HEK293 (cell line): Measurements from ENCODE around the gene CEMIP2.

Experiments
- CTCF ChIA-PET: fragments of 350-600 bp; formaldehyde crosslinking; extraction: SDS; loops from one replicate; lab custom pipeline; 2021; ENCODE audit warnings: antibody characterized with exemption; lab: Yijun Ruan, JAX
- POLR2A ChIA-PET: fragments of 300-600 bp; formaldehyde crosslinking; extraction: SDS; loops from one replicate; lab custom pipeline; 2020; ENCODE audit warnings: antibody characterized with exemption, inconsistent platforms; lab: Yijun Ruan, JAX
- H3K27ac ChIP-seq: fragments of 200-500 bp; sonication (Bioruptor generic); 2 replicates; pipeline ENCODE4 v1.5.1; 2014; ENCODE audit warnings: low read depth, low read length, control low read depth, inconsistent platforms; ENCODE audit errors: extremely low read depth
- H3K36me3 ChIP-seq, 2 experiments: fragments of 200-500 bp in 1 of 2; sonication (Bioruptor generic) in 1 of 2; 1 replicate in 1 of 2; 2 replicates in 1 of 2; pipeline ENCODE4 v1.5.1; 2014 to 2017; ENCODE audit warnings: inconsistent platforms in 2 of 2, low read length in 2 of 2; ENCODE audit not compliant: control insufficient read depth in 2 of 2, insufficient read depth in 1 of 2
- H3K4me1 ChIP-seq: fragments of 200-500 bp; sonication (Bioruptor generic); 2 replicates; pipeline ENCODE4 v1.5.1; 2014; ENCODE audit warnings: mild to moderate bottlenecking, low read length, inconsistent platforms; ENCODE audit not compliant: control insufficient read depth, insufficient read depth
- H3K4me3 ChIP-seq: 2 replicates; pipeline ENCODE4 v1.5.1; 2011; ENCODE audit warnings: low read depth, mild to moderate bottlenecking, control low read depth, low read length, moderate library complexity
- H3K9me3 ChIP-seq: fragments of 200-500 bp; sonication (Bioruptor generic); 2 replicates; pipeline ENCODE4 v1.5.1; 2014; ENCODE audit warnings: low read depth, low read length, inconsistent platforms; ENCODE audit not compliant: control insufficient read depth, insufficient read depth
- KLF10 ChIP-seq: fragments of 450-650 bp; IDR thresholded peaks from 2 replicates; pipeline ENCODE4 v1.5.1; 2018; ENCODE audit warnings: missing biosample characterization, mild to moderate bottlenecking, missing genetic modification characterization
- KLF7 ChIP-seq: fragments of 450-650 bp; formaldehyde crosslinking; IDR thresholded peaks from 2 replicates; pipeline ENCODE4 v1.5.1; 2016; ENCODE audit warnings: missing biosample characterization, missing genetic modification characterization, borderline replicate concordance
- RBAK ChIP-seq: fragments of 450-650 bp; formaldehyde crosslinking; IDR thresholded peaks from 2 replicates; pipeline ENCODE4 v1.5.1; 2016; ENCODE audit warnings: missing biosample characterization, missing genetic modification characterization
- SP2 ChIP-seq: fragments of 450-650 bp; formaldehyde crosslinking; IDR thresholded peaks from 2 replicates; pipeline ENCODE4 v1.5.1; 2016; ENCODE audit warnings: missing biosample characterization, missing genetic modification characterization
- SP3 ChIP-seq: fragments of 450-650 bp; formaldehyde crosslinking; IDR thresholded peaks from 2 replicates; pipeline ENCODE4 v1.5.1; 2016; ENCODE audit warnings: missing biosample characterization, missing genetic modification characterization
- ZBTB8A ChIP-seq: fragments of 450-650 bp; formaldehyde crosslinking; IDR thresholded peaks from 2 replicates; pipeline ENCODE4 v1.5.1; 2016; ENCODE audit warnings: missing biosample characterization, missing genetic modification characterization
- ZNF10 ChIP-seq: fragments of 450-650 bp; formaldehyde crosslinking; IDR thresholded peaks from 2 replicates; pipeline ENCODE4 v1.5.1; 2017; ENCODE audit warnings: missing biosample characterization, missing genetic modification characterization
- ZNF184 ChIP-seq: fragments of 450-650 bp; IDR thresholded peaks from 2 replicates; pipeline ENCODE4 v1.5.1; 2018; ENCODE audit warnings: missing biosample characterization, mild to moderate bottlenecking, missing genetic modification characterization
- ZNF223 ChIP-seq: fragments of 450-650 bp; formaldehyde crosslinking; IDR thresholded peaks from 2 replicates; pipeline ENCODE4 v1.5.1; 2016; ENCODE audit warnings: missing biosample characterization, missing genetic modification characterization
- ZNF335 ChIP-seq: fragments of 450-650 bp; formaldehyde crosslinking; conservative IDR thresholded peaks from 2 replicates; pipeline ENCODE4 v1.5.1; 2016; ENCODE audit warnings: missing biosample characterization, missing genetic modification characterization
- ZNF391 ChIP-seq: fragments of 450-650 bp; formaldehyde crosslinking; IDR thresholded peaks from 2 replicates; pipeline ENCODE4 v1.5.1; 2016; ENCODE audit warnings: low read depth, missing biosample characterization, missing genetic modification characterization, borderline replicate concordance
- ZNF48 ChIP-seq: fragments of 450-650 bp; formaldehyde crosslinking; IDR thresholded peaks from 2 replicates; pipeline ENCODE4 v1.5.1; 2016; ENCODE audit warnings: missing biosample characterization, missing genetic modification characterization
- ZNF530 ChIP-seq: fragments of 450-650 bp; formaldehyde crosslinking; IDR thresholded peaks from 2 replicates; pipeline ENCODE4 v1.5.1; 2016; ENCODE audit warnings: low read depth, missing biosample characterization, missing genetic modification characterization
- ZNF629 ChIP-seq: fragments of 450-650 bp; formaldehyde crosslinking; IDR thresholded peaks from 2 replicates; pipeline ENCODE4 v1.5.1; 2017; ENCODE audit warnings: missing biosample characterization, missing genetic modification characterization
- ZNF830 ChIP-seq: fragments of 450-650 bp; IDR thresholded peaks from 2 replicates; pipeline ENCODE4 v1.5.0; 2018; ENCODE audit warnings: missing biosample characterization, missing genetic modification characterization, low read depth, mild to moderate bottlenecking, moderate library complexity
- ZSCAN16 ChIP-seq: fragments of 450-650 bp; formaldehyde crosslinking; IDR thresholded peaks from 2 replicates; pipeline ENCODE4 v1.5.1; 2016; ENCODE audit warnings: missing biosample characterization, missing genetic modification characterization
- ZSCAN23 ChIP-seq: fragments of 450-650 bp; formaldehyde crosslinking; IDR thresholded peaks from 2 replicates; pipeline ENCODE4 v1.5.1; 2016; ENCODE audit warnings: missing biosample characterization, missing genetic modification characterization
- ZSCAN30 ChIP-seq: fragments of 450-650 bp; IDR thresholded peaks from 2 replicates; pipeline ENCODE4 v1.5.1; 2018; ENCODE audit warnings: missing biosample characterization, mild to moderate bottlenecking, missing genetic modification characterization, moderate library complexity
- ZXDB ChIP-seq: fragments of 450-650 bp; formaldehyde crosslinking; IDR thresholded peaks from 2 replicates; pipeline ENCODE4 v1.5.1; 2016; ENCODE audit warnings: missing biosample characterization, missing genetic modification characterization
- TF ChIP-seq, protein P1 (sequence below): fragments of 450-650 bp; formaldehyde crosslinking; IDR thresholded peaks from 2 replicates; pipeline ENCODE4 v1.5.1; 2017; ENCODE audit warnings: missing biosample characterization, missing genetic modification characterization
- TF ChIP-seq, protein P2 (sequence below): fragments of 450-650 bp; formaldehyde crosslinking; IDR thresholded peaks from 2 replicates; pipeline ENCODE4 v1.5.1; 2016; ENCODE audit warnings: missing biosample characterization, missing genetic modification characterization
- TF ChIP-seq, protein P3 (sequence below): fragments of 450-650 bp; formaldehyde crosslinking; IDR thresholded peaks from 2 replicates; pipeline ENCODE4 v1.5.1; 2017; ENCODE audit warnings: missing biosample characterization, missing genetic modification characterization
- TF ChIP-seq, protein P4 (sequence below): fragments of 450-650 bp; formaldehyde crosslinking; IDR thresholded peaks from 2 replicates; pipeline ENCODE4 v1.5.1; 2016; ENCODE audit warnings: missing biosample characterization, missing genetic modification characterization

Gene CEMIP2, protein sequence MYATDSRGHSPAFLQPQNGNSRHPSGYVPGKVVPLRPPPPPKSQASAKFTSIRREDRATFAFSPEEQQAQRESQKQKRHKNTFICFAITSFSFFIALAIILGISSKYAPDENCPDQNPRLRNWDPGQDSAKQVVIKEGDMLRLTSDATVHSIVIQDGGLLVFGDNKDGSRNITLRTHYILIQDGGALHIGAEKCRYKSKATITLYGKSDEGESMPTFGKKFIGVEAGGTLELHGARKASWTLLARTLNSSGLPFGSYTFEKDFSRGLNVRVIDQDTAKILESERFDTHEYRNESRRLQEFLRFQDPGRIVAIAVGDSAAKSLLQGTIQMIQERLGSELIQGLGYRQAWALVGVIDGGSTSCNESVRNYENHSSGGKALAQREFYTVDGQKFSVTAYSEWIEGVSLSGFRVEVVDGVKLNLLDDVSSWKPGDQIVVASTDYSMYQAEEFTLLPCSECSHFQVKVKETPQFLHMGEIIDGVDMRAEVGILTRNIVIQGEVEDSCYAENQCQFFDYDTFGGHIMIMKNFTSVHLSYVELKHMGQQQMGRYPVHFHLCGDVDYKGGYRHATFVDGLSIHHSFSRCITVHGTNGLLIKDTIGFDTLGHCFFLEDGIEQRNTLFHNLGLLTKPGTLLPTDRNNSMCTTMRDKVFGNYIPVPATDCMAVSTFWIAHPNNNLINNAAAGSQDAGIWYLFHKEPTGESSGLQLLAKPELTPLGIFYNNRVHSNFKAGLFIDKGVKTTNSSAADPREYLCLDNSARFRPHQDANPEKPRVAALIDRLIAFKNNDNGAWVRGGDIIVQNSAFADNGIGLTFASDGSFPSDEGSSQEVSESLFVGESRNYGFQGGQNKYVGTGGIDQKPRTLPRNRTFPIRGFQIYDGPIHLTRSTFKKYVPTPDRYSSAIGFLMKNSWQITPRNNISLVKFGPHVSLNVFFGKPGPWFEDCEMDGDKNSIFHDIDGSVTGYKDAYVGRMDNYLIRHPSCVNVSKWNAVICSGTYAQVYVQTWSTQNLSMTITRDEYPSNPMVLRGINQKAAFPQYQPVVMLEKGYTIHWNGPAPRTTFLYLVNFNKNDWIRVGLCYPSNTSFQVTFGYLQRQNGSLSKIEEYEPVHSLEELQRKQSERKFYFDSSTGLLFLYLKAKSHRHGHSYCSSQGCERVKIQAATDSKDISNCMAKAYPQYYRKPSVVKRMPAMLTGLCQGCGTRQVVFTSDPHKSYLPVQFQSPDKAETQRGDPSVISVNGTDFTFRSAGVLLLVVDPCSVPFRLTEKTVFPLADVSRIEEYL (N-terminal part only)

DNA sequence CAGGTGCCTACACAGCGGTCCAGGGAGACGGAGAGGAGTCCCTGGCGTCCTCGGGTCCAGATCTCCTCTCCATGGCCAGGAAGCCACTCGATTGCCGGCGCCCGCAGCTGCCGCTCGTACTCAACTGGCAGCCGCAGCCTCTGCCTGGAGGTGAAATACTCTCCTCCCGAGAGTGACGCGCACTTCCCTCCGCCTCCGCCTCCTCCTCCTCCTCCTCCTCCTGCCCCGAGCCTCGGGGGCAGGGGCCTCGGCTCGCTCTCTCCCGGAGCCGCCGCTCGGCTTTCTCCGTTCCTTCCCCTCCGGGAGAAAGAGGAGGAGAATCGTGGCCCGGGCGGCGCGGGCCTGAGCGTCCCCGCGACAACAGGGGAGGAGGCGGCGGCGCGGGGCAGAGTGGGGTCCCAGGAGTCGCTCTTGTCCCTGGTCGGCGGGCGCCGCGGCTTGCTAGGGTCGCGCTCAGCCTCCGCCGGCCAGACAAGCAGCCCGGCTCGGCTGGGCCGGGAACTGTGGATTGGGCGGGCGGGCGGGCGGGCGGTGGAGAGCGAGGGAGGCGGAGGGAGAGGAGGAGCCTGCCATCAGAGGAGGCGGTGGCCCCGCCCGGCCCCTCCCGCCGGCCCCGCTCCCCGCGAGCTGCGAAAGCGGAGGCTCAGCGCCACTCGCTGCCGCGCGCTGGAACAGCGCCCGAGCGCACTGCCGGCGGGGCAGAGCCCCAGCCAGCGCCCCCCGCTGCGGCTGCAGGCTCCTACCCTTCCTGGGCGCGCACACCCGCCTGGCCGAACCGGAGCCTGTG lies at the start of gene CEMIP2:
TSS of gene CEMIP2 (minus strand) at position 126 of the 787 bp plus-strand sequence. CDS start 18,140 bp downstream, outside the sequence.
- ChIA-PET CTCF (interaction anchor here (0.6 to 4.9 kb wide), 17 partner anchors 10 to 1144 kb away, joined by 3 to 40 read pairs (median 3); no protein-coding TSS in a partner anchor), POLR2A (interaction anchor here (0.6 to 1.8 kb wide), 20 partner anchors 8 to 1128 kb away, joined by 3 to 17 read pairs (median 4); partner anchors contain the start of genes ABHD17B and C9orf85)
- TF ChIP-seq SP3 (tag by site-specific recombination) (peak; percentile 72), SP2 (tag by site-specific recombination) (0 out of 2 replicates have a peak, but pooled peaks have one; percentile 30), ZNF391 (tag by site-specific recombination) (no peak), ZNF223 (no peak), KLF7 (no peak), RBAK (tag by site-specific recombination) (no peak), ZNF10 (tag by site-specific recombination) (no peak), ZNF48 (tag by site-specific recombination) (no peak), ZNF629 (tag by site-specific recombination) (no peak), ZNF830 (tag by site-specific recombination) (no peak), ZNF184 (no peak), KLF10 (no peak), ZXDB (peak; percentile 39), ZSCAN30 (0 out of 2 replicates have a peak, but pooled peaks have one; percentile 3), ZNF530 (tag by site-specific recombination) (no peak), ZBTB8A (tag by site-specific recombination) (peak; percentile 11), ZNF335 (tag by site-specific recombination) (0 out of 2 replicates have a peak, but pooled peaks have one; percentile 0), ZSCAN16 (tag by site-specific recombination) (no peak), ZSCAN23 (no peak)
- TF ChIP-seq, protein P1, sequence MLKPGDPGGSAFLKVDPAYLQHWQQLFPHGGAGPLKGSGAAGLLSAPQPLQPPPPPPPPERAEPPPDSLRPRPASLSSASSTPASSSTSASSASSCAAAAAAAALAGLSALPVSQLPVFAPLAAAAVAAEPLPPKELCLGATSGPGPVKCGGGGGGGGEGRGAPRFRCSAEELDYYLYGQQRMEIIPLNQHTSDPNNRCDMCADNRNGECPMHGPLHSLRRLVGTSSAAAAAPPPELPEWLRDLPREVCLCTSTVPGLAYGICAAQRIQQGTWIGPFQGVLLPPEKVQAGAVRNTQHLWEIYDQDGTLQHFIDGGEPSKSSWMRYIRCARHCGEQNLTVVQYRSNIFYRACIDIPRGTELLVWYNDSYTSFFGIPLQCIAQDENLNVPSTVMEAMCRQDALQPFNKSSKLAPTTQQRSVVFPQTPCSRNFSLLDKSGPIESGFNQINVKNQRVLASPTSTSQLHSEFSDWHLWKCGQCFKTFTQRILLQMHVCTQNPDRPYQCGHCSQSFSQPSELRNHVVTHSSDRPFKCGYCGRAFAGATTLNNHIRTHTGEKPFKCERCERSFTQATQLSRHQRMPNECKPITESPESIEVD (tag by site-specific recombination), result no peak
- TF ChIP-seq, protein P2, sequence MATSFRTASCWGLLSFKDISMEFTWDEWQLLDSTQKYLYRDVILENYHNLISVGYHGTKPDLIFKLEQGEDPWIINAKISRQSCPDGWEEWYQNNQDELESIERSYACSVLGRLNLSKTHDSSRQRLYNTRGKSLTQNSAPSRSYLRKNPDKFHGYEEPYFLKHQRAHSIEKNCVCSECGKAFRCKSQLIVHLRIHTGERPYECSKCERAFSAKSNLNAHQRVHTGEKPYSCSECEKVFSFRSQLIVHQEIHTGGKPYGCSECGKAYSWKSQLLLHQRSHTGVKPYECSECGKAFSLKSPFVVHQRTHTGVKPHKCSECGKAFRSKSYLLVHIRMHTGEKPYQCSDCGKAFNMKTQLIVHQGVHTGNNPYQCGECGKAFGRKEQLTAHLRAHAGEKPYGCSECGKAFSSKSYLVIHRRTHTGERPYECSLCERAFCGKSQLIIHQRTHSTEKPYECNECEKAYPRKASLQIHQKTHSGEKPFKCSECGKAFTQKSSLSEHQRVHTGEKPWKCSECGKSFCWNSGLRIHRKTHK (tag by site-specific recombination), result no peak
- TF ChIP-seq, protein P3, sequence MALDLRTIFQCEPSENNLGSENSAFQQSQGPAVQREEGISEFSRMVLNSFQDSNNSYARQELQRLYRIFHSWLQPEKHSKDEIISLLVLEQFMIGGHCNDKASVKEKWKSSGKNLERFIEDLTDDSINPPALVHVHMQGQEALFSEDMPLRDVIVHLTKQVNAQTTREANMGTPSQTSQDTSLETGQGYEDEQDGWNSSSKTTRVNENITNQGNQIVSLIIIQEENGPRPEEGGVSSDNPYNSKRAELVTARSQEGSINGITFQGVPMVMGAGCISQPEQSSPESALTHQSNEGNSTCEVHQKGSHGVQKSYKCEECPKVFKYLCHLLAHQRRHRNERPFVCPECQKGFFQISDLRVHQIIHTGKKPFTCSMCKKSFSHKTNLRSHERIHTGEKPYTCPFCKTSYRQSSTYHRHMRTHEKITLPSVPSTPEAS, result no peak
- TF ChIP-seq, protein P4, sequence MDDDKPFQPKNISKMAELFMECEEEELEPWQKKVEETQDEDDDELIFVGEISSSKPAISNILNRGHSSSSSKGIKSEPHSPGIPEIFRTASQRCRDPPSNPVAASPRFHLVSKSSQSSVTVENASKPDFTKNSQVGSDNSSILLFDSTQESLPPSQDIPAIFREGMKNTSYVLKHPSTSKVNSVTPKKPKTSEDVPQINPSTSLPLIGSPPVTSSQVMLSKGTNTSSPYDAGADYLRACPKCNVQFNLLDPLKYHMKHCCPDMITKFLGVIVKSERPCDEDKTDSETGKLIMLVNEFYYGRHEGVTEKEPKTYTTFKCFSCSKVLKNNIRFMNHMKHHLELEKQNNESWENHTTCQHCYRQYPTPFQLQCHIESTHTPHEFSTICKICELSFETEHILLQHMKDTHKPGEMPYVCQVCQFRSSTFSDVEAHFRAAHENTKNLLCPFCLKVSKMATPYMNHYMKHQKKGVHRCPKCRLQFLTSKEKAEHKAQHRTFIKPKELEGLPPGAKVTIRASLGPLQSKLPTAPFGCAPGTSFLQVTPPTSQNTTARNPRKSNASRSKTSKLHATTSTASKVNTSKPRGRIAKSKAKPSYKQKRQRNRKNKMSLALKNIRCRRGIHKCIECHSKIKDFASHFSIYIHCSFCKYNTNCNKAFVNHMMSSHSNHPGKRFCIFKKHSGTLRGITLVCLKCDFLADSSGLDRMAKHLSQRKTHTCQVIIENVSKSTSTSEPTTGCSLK (tag by site-specific recombination), result no peak

More for the DNA sequence above, at the start of gene CEMIP2:
- peak within 1 kb of the TSS; percentile 88 for H3K27ac ChIP-seq
- H3K36me3 ChIP-seq, result no peaks in the 10 kb centered on the region
- H3K9me3 ChIP-seq, result no peaks in the 10 kb centered on the region
- no peaks in the 10 kb centered on the region for H3K4me1 ChIP-seq
- H3K4me3 ChIP-seq, result peak within 1 kb of the TSS; percentile 92
